HEK293 (cell line): Measurements from ENCODE around the gene NFIB.
A peak's percentile ranks its signal among the peaks of the same experiment; 100 is the strongest.

Experiments used
- CTCF ChIA-PET: fragments of 350-600 bp; formaldehyde crosslinking; extraction: SDS; loops from one replicate; lab custom pipeline; 2021; ENCODE audit warnings: antibody characterized with exemption; lab: Yijun Ruan, JAX
- POLR2A ChIA-PET: fragments of 300-600 bp; formaldehyde crosslinking; extraction: SDS; loops from one replicate; lab custom pipeline; 2020; ENCODE audit warnings: antibody characterized with exemption, inconsistent platforms; lab: Yijun Ruan, JAX
- H3K27ac ChIP-seq: fragments of 200-500 bp; sonication (Bioruptor generic); 2 replicates; pipeline ENCODE4 v1.5.1; 2014; ENCODE audit warnings: low read depth, low read length, control low read depth, inconsistent platforms; ENCODE audit errors: extremely low read depth
- H3K36me3 ChIP-seq, 2 experiments: fragments of 200-500 bp in 1 of 2; sonication (Bioruptor generic) in 1 of 2; 1 replicate in 1 of 2; 2 replicates in 1 of 2; pipeline ENCODE4 v1.5.1; 2014 to 2017; ENCODE audit warnings: inconsistent platforms in 2 of 2, low read length in 2 of 2; ENCODE audit not compliant: control insufficient read depth in 2 of 2, insufficient read depth in 1 of 2
- H3K4me1 ChIP-seq: fragments of 200-500 bp; sonication (Bioruptor generic); 2 replicates; pipeline ENCODE4 v1.5.1; 2014; ENCODE audit warnings: mild to moderate bottlenecking, low read length, inconsistent platforms; ENCODE audit not compliant: control insufficient read depth, insufficient read depth
- H3K4me3 ChIP-seq: 2 replicates; pipeline ENCODE4 v1.5.1; 2011; ENCODE audit warnings: low read depth, mild to moderate bottlenecking, control low read depth, low read length, moderate library complexity
- H3K9me3 ChIP-seq: fragments of 200-500 bp; sonication (Bioruptor generic); 2 replicates; pipeline ENCODE4 v1.5.1; 2014; ENCODE audit warnings: low read depth, low read length, inconsistent platforms; ENCODE audit not compliant: control insufficient read depth, insufficient read depth
- ATF2 ChIP-seq: fragments of 450-650 bp; formaldehyde crosslinking; IDR thresholded peaks from 2 replicates; pipeline ENCODE4 v1.5.1; 2016; ENCODE audit warnings: missing biosample characterization, missing genetic modification characterization, low read depth
- BCL6B ChIP-seq: fragments of 450-650 bp; formaldehyde crosslinking; IDR thresholded peaks from 2 replicates; pipeline ENCODE4 v1.5.1; 2017; ENCODE audit warnings: missing biosample characterization, missing genetic modification characterization
- GFI1B ChIP-seq: fragments of 450-650 bp; formaldehyde crosslinking; IDR thresholded peaks from 2 replicates; pipeline ENCODE4 v1.5.1; 2016; ENCODE audit warnings: missing biosample characterization, missing genetic modification characterization
- GLIS1 ChIP-seq: fragments of 450-650 bp; formaldehyde crosslinking; IDR thresholded peaks from 2 replicates; pipeline ENCODE4 v1.5.1; 2016; ENCODE audit warnings: missing biosample characterization, missing genetic modification characterization
- HOXD13 ChIP-seq: sonication (generic); formaldehyde crosslinking; IDR thresholded peaks from 2 replicates; pipeline ENCODE4 v1.8.0; 2022; ENCODE audit warnings: missing genetic modification reagents, borderline replicate concordance
- KLF7 ChIP-seq: fragments of 450-650 bp; formaldehyde crosslinking; IDR thresholded peaks from 2 replicates; pipeline ENCODE4 v1.5.1; 2016; ENCODE audit warnings: missing biosample characterization, missing genetic modification characterization, borderline replicate concordance
- SCRT2 ChIP-seq: fragments of 450-650 bp; formaldehyde crosslinking; IDR thresholded peaks from 2 replicates; pipeline ENCODE4 v1.5.1; 2016; ENCODE audit warnings: missing biosample characterization, missing genetic modification characterization
- TRIM28 ChIP-seq: IDR thresholded peaks from 2 replicates; pipeline ENCODE4 v1.6.1; 2011; ENCODE audit warnings: low read length, control low read depth, borderline replicate concordance
- ZBTB21 ChIP-seq: fragments of 450-650 bp; formaldehyde crosslinking; IDR thresholded peaks from 2 replicates; pipeline ENCODE4 v1.5.1; 2017; ENCODE audit warnings: missing biosample characterization, missing genetic modification characterization
- ZBTB7A ChIP-seq: fragments of 450-650 bp; formaldehyde crosslinking; IDR thresholded peaks from 2 replicates; pipeline ENCODE4 v1.5.1; 2016; ENCODE audit warnings: low read depth, missing biosample characterization, missing genetic modification characterization
- ZFP37 ChIP-seq: fragments of 450-650 bp; formaldehyde crosslinking; IDR thresholded peaks from 2 replicates; pipeline ENCODE4 v1.5.1; 2016; ENCODE audit warnings: missing biosample characterization, missing genetic modification characterization
- ZNF10 ChIP-seq: fragments of 450-650 bp; formaldehyde crosslinking; IDR thresholded peaks from 2 replicates; pipeline ENCODE4 v1.5.1; 2017; ENCODE audit warnings: missing biosample characterization, missing genetic modification characterization
- ZNF112 ChIP-seq: fragments of 450-650 bp; formaldehyde crosslinking; IDR thresholded peaks from 2 replicates; pipeline ENCODE4 v1.5.0; 2017; ENCODE audit warnings: missing biosample characterization, missing genetic modification characterization
- ZNF132 ChIP-seq: fragments of 450-650 bp; formaldehyde crosslinking; IDR thresholded peaks from 2 replicates; pipeline ENCODE4 v1.5.1; 2017; ENCODE audit warnings: missing biosample characterization, missing genetic modification characterization, borderline replicate concordance
- ZNF146 ChIP-seq: fragments of 450-650 bp; formaldehyde crosslinking; IDR thresholded peaks from 2 replicates; pipeline ENCODE4 v1.5.1; 2016; ENCODE audit warnings: missing biosample characterization, missing genetic modification characterization
- ZNF26 ChIP-seq: fragments of 450-650 bp; formaldehyde crosslinking; IDR thresholded peaks from 2 replicates; pipeline ENCODE4 v1.5.1; 2016; ENCODE audit warnings: missing biosample characterization, missing genetic modification characterization
- ZNF354C ChIP-seq: fragments of 450-650 bp; formaldehyde crosslinking; IDR thresholded peaks from 2 replicates; pipeline ENCODE4 v1.5.1; 2016; ENCODE audit warnings: missing biosample characterization, missing genetic modification characterization, low read depth, borderline replicate concordance
- ZNF362 ChIP-seq: fragments of 450-650 bp; formaldehyde crosslinking; IDR thresholded peaks from 2 replicates; pipeline ENCODE4 v1.5.1; 2016; ENCODE audit warnings: missing biosample characterization, missing genetic modification characterization
- ZNF366 ChIP-seq: fragments of 450-650 bp; formaldehyde crosslinking; conservative IDR thresholded peaks from 2 replicates; pipeline ENCODE4 v1.5.1; 2016; ENCODE audit warnings: missing biosample characterization, missing genetic modification characterization
- ZNF423 ChIP-seq: fragments of 450-650 bp; formaldehyde crosslinking; IDR thresholded peaks from 2 replicates; pipeline ENCODE4 v1.5.1; 2016; ENCODE audit warnings: missing biosample characterization, missing genetic modification characterization
- ZNF473 ChIP-seq: fragments of 450-650 bp; formaldehyde crosslinking; IDR thresholded peaks from 2 replicates; pipeline ENCODE4 v1.5.1; 2017; ENCODE audit warnings: missing biosample characterization, missing genetic modification characterization
- ZNF548 ChIP-seq: fragments of 450-650 bp; formaldehyde crosslinking; IDR thresholded peaks from 2 replicates; pipeline ENCODE4 v1.5.1; 2016; ENCODE audit warnings: missing biosample characterization, missing genetic modification characterization
- ZNF621 ChIP-seq: fragments of 450-650 bp; formaldehyde crosslinking; IDR thresholded peaks from 2 replicates; pipeline ENCODE4 v1.5.1; 2017; ENCODE audit warnings: missing biosample characterization, missing genetic modification characterization
- ZNF664 ChIP-seq: fragments of 450-650 bp; formaldehyde crosslinking; IDR thresholded peaks from 2 replicates; pipeline ENCODE4 v1.5.1; 2016; ENCODE audit warnings: missing biosample characterization, missing genetic modification characterization
- ZNF701 ChIP-seq: fragments of 450-650 bp; formaldehyde crosslinking; IDR thresholded peaks from 2 replicates; pipeline ENCODE4 v1.5.1; 2016; ENCODE audit warnings: missing biosample characterization, missing genetic modification characterization
- ZNF704 ChIP-seq: fragments of 450-650 bp; formaldehyde crosslinking; IDR thresholded peaks from 2 replicates; pipeline ENCODE4 v1.5.1; 2016; ENCODE audit warnings: missing biosample characterization, missing genetic modification characterization
- ZNF785 ChIP-seq: fragments of 450-650 bp; formaldehyde crosslinking; IDR thresholded peaks from 2 replicates; pipeline ENCODE4 v1.5.1; 2016; ENCODE audit warnings: missing biosample characterization, missing genetic modification characterization

The NFIB gene

GRCh38 chr9:14300588-14300987 lies 13.4 kb downstream of the NFIB start:
- H3K4me1 ChIP-seq = peaks cover 14% of the 10 kb centered on the region
- POLR2A ChIA-PET = interaction anchor here (0.9 kb wide), 1 partner anchor 23 kb away, joined by 3 read pairs; no protein-coding TSS in a partner anchor
- H3K36me3 ChIP-seq = peaks cover 0 to 11% of the 10 kb centered on the region in 2 experiments; a peak in 1 of 3 replicates
- H3K27ac ChIP-seq = no peak overlapping the region; the same call in 1 of the 2 replicates
- CTCF ChIA-PET = interaction anchor here (1.0 to 1.7 kb wide), 3 partner anchors 9 to 52 kb away, joined by 3 to 5 read pairs (median 3); no protein-coding TSS in a partner anchor
- H3K9me3 ChIP-seq = no peaks in the 10 kb centered on the region
- TF ChIP-seq ZNF146 = no peak
- no peak for TF ChIP-seq KLF7 (tag by site-specific recombination)
- no peak for TF ChIP-seq ZNF704
- no peak for TF ChIP-seq ZNF664 (tag by site-specific recombination)
- TF ChIP-seq ZNF132 (tag by site-specific recombination) = no peak
- no peak for TF ChIP-seq ZNF112 (tag by site-specific recombination)
- no peak for TF ChIP-seq GFI1B (tag by site-specific recombination)
- no peak for TF ChIP-seq ZNF473 (tag by site-specific recombination)
- no peak for TF ChIP-seq ZNF621 (tag by site-specific recombination)
- no peak for TF ChIP-seq ZBTB21 (tag by site-specific recombination)
- TF ChIP-seq ZFP37 (tag by site-specific recombination) = no peak
- TF ChIP-seq GLIS1 = no peak
- TF ChIP-seq SCRT2 (tag by site-specific recombination) = no peak
- no peak for TF ChIP-seq ZNF423 (tag by site-specific recombination)
- no peak for TF ChIP-seq ZNF785 (tag by site-specific recombination)
- TF ChIP-seq ZNF548 (tag by site-specific recombination) = no peak
- no peak for TF ChIP-seq HOXD13
- no peak for TF ChIP-seq ATF2 (tag by site-specific recombination)
- H3K4me3 ChIP-seq = no peak overlapping the region

- Histone ChIP-seq H3K36me3 (peaks cover 0 to 5% of the 10 kb centered on the region in 2 experiments; a peak in 1 of 3 replicates), H3K27ac (no peak overlapping the region), H3K9me3 (no peaks in the 10 kb centered on the region), H3K4me1 (peaks cover 14% of the 10 kb centered on the region), H3K4me3 (no peak overlapping the region)
- ChIA-PET CTCF (interaction anchor here (0.7 to 1.1 kb wide), 3 partner anchors 9 to 37 kb away, joined by 3 read pairs; no protein-coding TSS in a partner anchor), POLR2A (no interaction called here)
- TF ChIP-seq ZNF664 (tag by site-specific recombination) (0 out of 2 replicates have a peak, but pooled peaks have one; percentile 13), ZNF362 (tag by site-specific recombination) (no peak)
These were observed 13.9 kb downstream of the NFIB start for GRCh38 chr9:14300040-14300439.

GRCh38 chr9:14298601-14299022 lies 15.3 kb downstream of the NFIB start:
- ChIA-PET POLR2A (interaction anchor here (1.2 kb wide), 1 partner anchor 16 kb away, joined by 3 read pairs; the partner anchor contains the start of gene NFIB), CTCF (interaction anchor here (1.1 to 1.4 kb wide), 2 partner anchors 14 to 55 kb away, joined by 3 to 4 read pairs; no protein-coding TSS in a partner anchor)
- TF ChIP-seq ZBTB7A (tag by site-specific recombination) = no peak
- TF ChIP-seq ZNF10 (tag by site-specific recombination) = no peak
- no peak for TF ChIP-seq ZNF701 (tag by site-specific recombination)
- TF ChIP-seq ZNF664 (tag by site-specific recombination) = no peak
- peak; percentile 51 for TF ChIP-seq ZNF366
- TF ChIP-seq BCL6B (tag by site-specific recombination) = no peak
- no peak for TF ChIP-seq ZNF26 (tag by site-specific recombination)
- TF ChIP-seq ZNF354C (tag by site-specific recombination) = no peak
- peak; percentile 79 for TF ChIP-seq TRIM28

More at GRCh38 chr9:14298601-14299022, 15.3 kb downstream of the NFIB start:
- Histone ChIP-seq H3K27ac (no peak overlapping the region), H3K4me1 (peaks cover 14% of the 10 kb centered on the region), H3K9me3 (no peaks in the 10 kb centered on the region), H3K36me3 (no peaks in the 10 kb centered on the region), H3K4me3 (no peak overlapping the region)
